Neuronal stem cell (in vitro differentiated cells): Measurements from ENCODE around the gene PTPRD.
"Not testable (repeated sequence)": the region's sequence is repeated elsewhere in the genome, so short reads cannot be mapped to it uniquely, and the experiment has no call there.

Experiments used
- DNase-seq: peaks from one replicate; pipeline ENCODE4 v3.0.0-alpha.2; 2013; ENCODE audit warnings: low spot score
- H2AFZ ChIP-seq: one replicate; pipeline ENCODE4 v1.6.1; 2013; ENCODE audit warnings: mild to moderate bottlenecking, low read length, inconsistent platforms
- H2AK5ac ChIP-seq: 2 replicates; pipeline ENCODE4 v1.6.1; 2013; ENCODE audit warnings: low read depth, mild to moderate bottlenecking, inconsistent platforms, low read length, moderate library complexity, mixed read lengths
- H2BK120ac ChIP-seq: 2 replicates; pipeline ENCODE4 v1.6.1; 2013; ENCODE audit warnings: low read depth, mild to moderate bottlenecking, inconsistent platforms, low read length, moderate library complexity, mixed read lengths
- H2BK12ac ChIP-seq: one replicate; pipeline ENCODE4 v1.6.1; 2013; ENCODE audit warnings: low read length, inconsistent platforms
- H2BK15ac ChIP-seq: 2 replicates; pipeline ENCODE4 v1.6.1; 2013; ENCODE audit warnings: mild to moderate bottlenecking, low read length, inconsistent platforms, mixed read lengths
- H2BK5ac ChIP-seq: one replicate; pipeline ENCODE4 v1.6.1; 2013; ENCODE audit warnings: inconsistent platforms, mild to moderate bottlenecking, low read length, moderate library complexity
- H3K14ac ChIP-seq: one replicate; pipeline ENCODE4 v1.6.1; 2013; ENCODE audit warnings: low read length, inconsistent platforms
- H3K18ac ChIP-seq: 2 replicates; pipeline ENCODE4 v1.6.1; 2013; ENCODE audit warnings: low read length, inconsistent platforms
- H3K23ac ChIP-seq: 2 replicates; pipeline ENCODE4 v1.6.1; 2013; ENCODE audit warnings: low read depth, mild to moderate bottlenecking, mixed read lengths, low read length, inconsistent platforms; ENCODE audit not compliant: poor library complexity
- H3K27ac ChIP-seq: replicated peaks from 3 replicates; pipeline ENCODE4 v1.5.1; 2013; ENCODE audit warnings: low read length, inconsistent platforms
- H3K27me3 ChIP-seq, 3 experiments: 2 replicates each; pipeline ENCODE4 v1.6.1; 2013; ENCODE audit warnings: low read length in 3 of 3, mild to moderate bottlenecking in 2 of 3, inconsistent platforms in 1 of 3, low read depth in 1 of 3, mixed read lengths in 1 of 3, moderate library complexity in 1 of 3; ENCODE audit not compliant: control insufficient read depth in 3 of 3, insufficient read depth in 3 of 3
- H3K36me3 ChIP-seq, 2 donors: replicated peaks in 1 of 2; 2 replicates each; pipeline ENCODE4 v1.6.1; 2013; ENCODE audit warnings: low read length in 2 of 2; ENCODE audit not compliant: control insufficient read depth in 2 of 2, insufficient read depth in 2 of 2
- H3K4ac ChIP-seq: 2 replicates; pipeline ENCODE4 v1.6.1; 2013; ENCODE audit warnings: inconsistent platforms, mild to moderate bottlenecking, low read length, moderate library complexity
- H3K4me1 ChIP-seq, 2 donors: 1 replicate in 1 of 2; 2 replicates in 1 of 2; pipeline ENCODE4 v1.6.1; 2013; ENCODE audit warnings: low read length in 2 of 2, low read depth in 1 of 2; ENCODE audit not compliant: control insufficient read depth in 2 of 2, insufficient read depth in 1 of 2
- H3K4me2 ChIP-seq: one replicate; pipeline ENCODE4 v1.6.1; 2013; ENCODE audit warnings: mild to moderate bottlenecking, low read length, inconsistent platforms; ENCODE audit not compliant: insufficient read depth, poor library complexity, severe bottlenecking
- H3K4me3 ChIP-seq, 2 donors: 2 replicates each; pipeline ENCODE4 v1.5.1; 2013; ENCODE audit warnings: low read length in 2 of 2, mild to moderate bottlenecking in 2 of 2, inconsistent platforms in 1 of 2, moderate library complexity in 1 of 2
- H3K79me1 ChIP-seq: one replicate; pipeline ENCODE4 v1.6.1; 2013; ENCODE audit warnings: low read depth, mild to moderate bottlenecking, inconsistent platforms, low read length, moderate library complexity
- H3K9ac ChIP-seq: one replicate; pipeline ENCODE4 v1.6.1; 2013; ENCODE audit warnings: mild to moderate bottlenecking, low read depth, low read length, inconsistent platforms; ENCODE audit not compliant: poor library complexity
- H3K9me3 ChIP-seq, 2 donors: replicated peaks in 1 of 2; 2 replicates each; pipeline versions ENCODE3 to v1.6.1; 2013; ENCODE audit warnings: low read length in 2 of 2, mild to moderate bottlenecking in 2 of 2, inconsistent platforms in 1 of 2, low read depth in 1 of 2, mixed read lengths in 1 of 2, moderate library complexity in 1 of 2; ENCODE audit not compliant: control insufficient read depth in 2 of 2, insufficient read depth in 1 of 2
- H4K8ac ChIP-seq: one replicate; pipeline ENCODE4 v1.6.1; 2013; ENCODE audit warnings: low read depth, mild to moderate bottlenecking, inconsistent platforms, low read length, moderate library complexity
- H4K91ac ChIP-seq: one replicate; pipeline ENCODE4 v1.6.1; 2013; ENCODE audit warnings: low read length, low read depth, mild to moderate bottlenecking, inconsistent platforms; ENCODE audit not compliant: poor library complexity
- WGBS, 2 donors: extraction: QIAGEN DNeasy Blood & Tissue Kit; methylation state at CpG; one replicate each; pipeline ENCODE4 v1.1.7; 2013; ENCODE audit warnings: missing lambda C conversion rate in 2 of 2, mixed read lengths in 1 of 2; ENCODE audit not compliant: insufficient read length in 2 of 2, insufficient replicate concordance in 1 of 2; ENCODE audit errors: extremely low coverage in 2 of 2; 5-methylcytosine and 5-hydroxymethylcytosine counted together

The PTPRD gene

DNA sequence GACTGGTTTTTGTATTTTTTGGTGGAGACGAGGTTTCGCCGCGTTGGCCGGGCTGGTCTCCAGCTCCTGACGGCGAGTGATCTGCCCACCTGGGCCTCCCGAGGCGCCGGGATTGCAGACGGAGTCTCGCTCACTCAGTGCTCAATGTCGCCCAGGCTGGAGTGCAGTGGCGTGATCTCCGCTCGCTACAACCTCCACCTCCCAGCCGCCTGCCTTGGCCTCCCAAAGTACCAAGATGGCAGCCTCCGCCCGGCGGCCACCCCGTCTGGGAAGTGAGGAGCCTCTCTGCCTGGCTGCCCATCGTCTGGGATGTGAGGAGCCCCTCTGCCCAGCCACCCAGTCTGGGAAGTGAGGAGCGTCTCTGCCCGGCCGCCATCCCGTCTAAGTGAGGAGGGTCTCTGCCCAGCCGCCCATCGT lies 163.6 kb downstream of the PTPRD start:
- H4K8ac ChIP-seq, H3K14ac ChIP-seq, H2BK5ac ChIP-seq, H3K4ac ChIP-seq, H3K79me1 ChIP-seq, H3K36me3 ChIP-seq, H3K9ac ChIP-seq, H3K4me2 ChIP-seq, H2BK15ac ChIP-seq, H3K4me3 ChIP-seq, H3K27ac ChIP-seq, H2AK5ac ChIP-seq, H2AFZ ChIP-seq, H2BK120ac ChIP-seq, H3K23ac ChIP-seq, H2BK12ac ChIP-seq, H3K27me3 ChIP-seq, H3K18ac ChIP-seq, DNase-seq, H3K4me1 ChIP-seq, H3K9me3 ChIP-seq, H4K91ac ChIP-seq: not testable (repeated sequence)
- no CpG with 5 or more reads among the region's 28 CpGs for WGBS, 2 donors

DNA sequence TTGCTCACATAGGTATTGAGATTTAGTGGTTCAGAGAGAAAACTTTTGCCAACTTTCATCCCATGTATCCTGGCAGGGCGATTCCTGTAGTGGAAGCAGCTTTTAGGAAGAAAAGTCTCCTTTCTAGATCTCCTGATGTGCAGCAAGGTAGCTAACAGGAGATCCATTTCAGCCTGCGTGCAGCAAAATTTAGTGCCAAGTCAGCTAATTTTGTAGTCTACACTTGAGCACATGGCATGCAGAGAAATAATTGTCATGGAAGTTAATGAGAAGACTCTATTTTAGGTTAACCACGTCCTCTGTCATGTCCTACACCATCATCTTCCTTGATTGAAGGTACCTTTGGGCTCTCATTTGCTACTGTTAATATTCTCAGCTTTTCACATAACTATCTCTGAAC lies 165.8 kb downstream of the PTPRD start:
- no CpG with 5 or more reads among the region's 3 CpGs for WGBS, 2 donors

DNA sequence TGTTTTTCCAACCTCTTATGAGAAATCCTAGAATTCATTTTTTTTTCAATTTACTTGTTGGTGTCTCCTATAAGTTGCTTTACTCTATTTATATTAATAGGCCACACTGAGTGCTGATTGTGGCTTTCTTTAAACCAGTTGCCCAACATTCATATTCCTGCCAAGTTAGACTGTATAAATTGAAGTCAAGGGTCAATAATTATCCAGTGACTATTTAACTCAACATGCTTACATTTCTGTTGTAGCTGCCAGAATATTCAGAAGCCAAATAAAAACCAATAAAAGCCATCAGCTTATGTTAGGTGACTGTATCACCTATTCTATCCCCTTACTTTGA lies 169.0 kb downstream of the PTPRD start:
- no peak for DNase-seq
- Histone ChIP-seq H3K4me2 (no peak overlapping the region), H3K9ac (no peak overlapping the region), H2BK15ac (no peak overlapping the region), H3K4me3 (no peak overlapping the region), H4K8ac (no peak overlapping the region), H2BK5ac (no peak overlapping the region), H2BK12ac (no peak overlapping the region), H3K4ac (no peak overlapping the region), H3K4me1 (peaks cover 0 to 3% of the 10 kb centered on the region in 2 donors), H3K23ac (no peak overlapping the region), H3K27ac (no peak overlapping the region), H3K18ac (no peak overlapping the region), H2AFZ (no peak overlapping the region), H2BK120ac (no peak overlapping the region), H3K14ac (no peak overlapping the region), H2AK5ac (no peak overlapping the region), H3K27me3 (no peaks in the 10 kb centered on the region), H3K9me3 (no peaks in the 10 kb centered on the region), H3K79me1 (no peaks in the 10 kb centered on the region), H4K91ac (no peak overlapping the region), H3K36me3 (no peaks in the 10 kb centered on the region)

More for the DNA sequence above, 165.8 kb downstream of the PTPRD start:
- no peak overlapping the region for H3K18ac ChIP-seq
- H2BK12ac ChIP-seq = no peak overlapping the region
- H3K4me3 ChIP-seq = no peak overlapping the region
- H3K27ac ChIP-seq = no peak overlapping the region
- no peak overlapping the region for H4K8ac ChIP-seq
- no peak overlapping the region for H3K14ac ChIP-seq
- H2BK15ac ChIP-seq = no peak overlapping the region
- H3K4ac ChIP-seq = no peak overlapping the region
- no peaks in the 10 kb centered on the region for H3K36me3 ChIP-seq
- no peak overlapping the region for H3K9ac ChIP-seq
- H2AFZ ChIP-seq = no peak overlapping the region
- no peak overlapping the region for H2AK5ac ChIP-seq
- no peaks in the 10 kb centered on the region for H3K9me3 ChIP-seq
- no peak overlapping the region for H2BK5ac ChIP-seq
- no peaks in the 10 kb centered on the region for H3K4me1 ChIP-seq
- no peaks in the 10 kb centered on the region for H3K27me3 ChIP-seq
- no peaks in the 10 kb centered on the region for H3K79me1 ChIP-seq
- no peak overlapping the region for H3K23ac ChIP-seq
- no peak overlapping the region for H2BK120ac ChIP-seq
- no peak overlapping the region for H3K4me2 ChIP-seq
- DNase-seq = no peak
- H4K91ac ChIP-seq = no peak overlapping the region

DNA sequence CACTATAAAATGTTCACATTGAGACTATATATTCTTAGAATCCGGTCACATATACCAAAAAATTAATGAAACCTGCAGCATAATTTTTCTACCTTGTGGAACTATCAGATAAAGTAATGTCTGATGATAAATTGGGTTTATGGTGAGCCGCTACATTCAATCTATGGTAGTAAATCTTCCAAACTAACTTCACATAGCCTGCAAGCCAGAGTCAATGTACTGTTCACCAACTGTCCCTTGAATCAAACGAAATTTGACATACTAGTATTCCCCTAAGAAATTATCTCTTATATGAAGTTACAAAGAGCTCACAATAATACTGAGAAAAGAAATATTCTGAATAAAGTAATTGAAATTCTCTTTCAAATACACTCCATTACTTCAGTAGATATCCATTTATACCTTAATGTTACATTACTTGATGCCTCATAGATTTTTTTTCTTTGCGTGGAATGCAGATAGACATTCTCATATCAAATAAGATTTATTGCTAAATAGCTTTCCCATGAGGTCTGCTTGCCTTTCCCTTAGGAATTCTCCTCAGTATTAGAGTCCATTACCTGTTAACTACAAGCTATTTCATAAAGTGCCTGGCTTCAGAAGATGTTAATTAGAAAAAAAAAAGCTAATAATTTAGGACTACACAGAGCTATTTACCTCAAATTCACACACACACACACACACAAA lies 169.5 kb downstream of the PTPRD start:
- no peak overlapping the region for H3K18ac ChIP-seq
- no peak overlapping the region for H4K91ac ChIP-seq
- no peaks in the 10 kb centered on the region for H3K27me3 ChIP-seq
- H4K8ac ChIP-seq = no peak overlapping the region
- H3K4me3 ChIP-seq = no peak overlapping the region
- H3K4me2 ChIP-seq = no peak overlapping the region
- H3K4ac ChIP-seq = no peak overlapping the region
- DNase-seq = no peak
- no peak overlapping the region for H2AFZ ChIP-seq
- WGBS, 2 donors = no CpG with 5 or more reads among the region's 4 CpGs
- H3K27ac ChIP-seq = no peak overlapping the region
- H3K9me3 ChIP-seq = no peaks in the 10 kb centered on the region
- H3K36me3 ChIP-seq = no peaks in the 10 kb centered on the region
- peaks cover 0 to 3% of the 10 kb centered on the region in 2 donors for H3K4me1 ChIP-seq
- H3K14ac ChIP-seq = no peak overlapping the region
- H3K23ac ChIP-seq = no peak overlapping the region
- no peak overlapping the region for H2BK5ac ChIP-seq
- H2AK5ac ChIP-seq = no peak overlapping the region
- no peak overlapping the region for H3K9ac ChIP-seq
- no peak overlapping the region for H2BK12ac ChIP-seq
- H3K79me1 ChIP-seq = no peaks in the 10 kb centered on the region
- H2BK120ac ChIP-seq = no peak overlapping the region
- H2BK15ac ChIP-seq = no peak overlapping the region
